Smooth muscle cell of the brain vasculature (primary cell): ENCODE results near the gene NAXE.
"Not testable (repeated sequence)": the region's sequence is repeated elsewhere in the genome, so short reads cannot be mapped to it uniquely, and the experiment has no call there.

ENCODE experiments used
- DNase-seq: peaks from one replicate; pipeline ENCODE4 v3.0.0-alpha.2; 2012; ENCODE audit warnings: low read depth, low spot score

Gene NAXE

DNA sequence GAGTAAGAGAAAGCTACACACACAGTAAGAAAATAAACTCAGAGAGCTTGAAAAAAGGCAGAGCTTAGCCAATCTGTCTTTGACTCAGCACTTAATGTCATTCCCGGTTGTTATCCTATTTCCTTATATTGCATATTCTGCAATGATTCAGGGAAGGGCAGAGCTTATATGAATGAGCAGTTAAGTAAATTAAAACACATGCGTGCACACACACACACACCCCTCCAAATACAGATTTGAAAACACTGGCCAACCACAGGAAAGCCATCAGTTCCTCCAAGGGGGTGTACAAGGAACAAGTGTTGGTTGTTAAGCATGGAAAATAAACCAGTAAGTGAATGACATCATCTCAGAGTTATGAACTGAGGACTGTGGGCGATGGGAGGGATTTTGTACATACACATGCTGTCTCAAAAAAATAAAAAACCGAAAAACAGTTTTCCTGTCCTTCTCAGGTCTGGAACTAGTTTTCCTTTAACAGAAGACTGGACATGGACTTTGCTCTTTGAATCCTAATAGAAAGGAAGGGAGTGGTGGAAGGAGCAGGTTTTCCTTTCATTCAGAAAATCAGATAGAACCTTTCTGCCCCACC, 20.2 kb upstream of the NAXE start:
- no peak for DNase-seq

DNA sequence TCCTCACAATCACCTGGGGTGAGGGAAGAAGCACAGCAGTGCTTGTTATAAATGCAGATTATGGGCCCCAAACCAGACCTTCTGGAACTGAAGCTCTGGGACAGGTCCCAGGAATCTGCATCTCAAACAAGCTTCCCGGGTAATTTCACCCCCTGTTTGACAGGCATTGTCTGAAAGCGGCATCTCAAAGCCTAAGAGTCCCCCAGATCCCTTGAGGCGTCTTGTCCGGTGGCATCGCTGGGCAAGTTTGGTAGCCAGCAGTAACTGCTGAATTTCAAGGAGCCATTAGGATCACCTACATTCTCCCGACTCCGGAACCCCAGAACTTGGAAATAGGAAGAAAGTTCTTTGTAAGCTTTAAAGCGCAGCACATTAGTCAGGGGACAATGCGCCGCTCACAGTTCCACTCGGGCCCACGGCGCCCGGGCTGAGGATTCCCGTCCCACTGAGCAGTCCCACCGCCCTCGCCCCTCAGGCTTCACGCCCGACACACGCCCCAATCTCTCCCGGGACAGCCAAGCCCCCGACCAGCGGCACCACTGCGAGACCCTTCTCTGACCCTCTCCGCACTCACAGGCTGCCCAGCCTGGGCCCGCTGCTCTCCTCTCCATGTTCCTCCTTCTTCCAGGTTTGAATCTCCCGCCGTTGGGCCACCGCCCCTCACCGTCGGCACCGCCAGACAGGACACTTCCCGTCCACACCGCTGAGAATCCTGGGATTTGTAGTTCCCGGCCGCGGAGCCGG, 19.5 kb upstream of the NAXE start, which contains the start of gene IQGAP3:
TSS of gene IQGAP3 (minus strand) at position 647 of the 744 bp plus-strand sequence. CDS start at position 611, 36 bp downstream.
- DNase-seq: peak; percentile 46

DNA sequence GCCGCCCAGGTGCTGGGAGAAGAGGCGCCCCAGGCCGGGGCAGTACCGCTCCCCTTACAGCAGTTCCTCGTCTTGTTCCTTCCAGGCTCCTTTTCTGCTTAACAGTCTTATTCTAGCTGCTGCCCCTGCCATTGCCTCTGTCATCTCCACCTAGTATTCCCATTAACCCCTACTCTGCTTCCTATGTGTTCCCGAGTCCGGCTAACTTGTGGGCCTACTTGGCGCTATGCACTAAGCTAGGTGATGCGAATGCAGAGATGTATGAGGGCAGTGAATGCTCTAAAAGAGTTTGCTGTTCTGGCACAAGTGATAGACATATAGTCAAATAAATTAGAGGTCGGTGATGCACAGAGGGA, 18.9 kb upstream of the NAXE start:
- no peak for DNase-seq

DNA sequence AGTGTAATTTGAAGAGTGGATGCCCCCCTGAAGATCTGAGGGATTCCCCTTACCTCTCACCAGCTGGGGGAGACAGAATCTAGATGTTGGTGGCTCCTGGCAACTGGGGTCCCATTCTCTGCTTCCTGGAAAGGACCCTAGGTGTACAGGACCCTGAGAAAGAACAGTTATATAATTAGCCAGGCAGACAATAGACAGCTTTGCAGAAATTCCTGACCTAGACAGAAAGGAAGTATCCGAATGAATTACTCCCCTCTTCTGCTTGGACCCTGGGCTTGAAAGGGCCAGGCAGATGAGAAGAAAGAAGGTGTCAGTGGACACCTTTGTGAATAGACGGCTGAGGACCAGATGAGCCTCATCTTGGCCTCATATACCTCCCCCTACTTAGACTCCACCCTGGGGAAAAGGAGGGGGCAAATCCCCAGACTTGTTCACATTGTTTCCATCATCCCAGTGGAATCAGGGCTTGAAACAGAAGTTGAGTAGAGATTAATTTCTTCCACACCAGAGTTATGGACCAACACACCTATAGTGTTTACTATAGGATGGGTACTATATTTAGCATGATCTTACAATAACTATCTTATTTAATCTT, 17.4 kb upstream of the NAXE start:
- DNase-seq: no peak

DNA sequence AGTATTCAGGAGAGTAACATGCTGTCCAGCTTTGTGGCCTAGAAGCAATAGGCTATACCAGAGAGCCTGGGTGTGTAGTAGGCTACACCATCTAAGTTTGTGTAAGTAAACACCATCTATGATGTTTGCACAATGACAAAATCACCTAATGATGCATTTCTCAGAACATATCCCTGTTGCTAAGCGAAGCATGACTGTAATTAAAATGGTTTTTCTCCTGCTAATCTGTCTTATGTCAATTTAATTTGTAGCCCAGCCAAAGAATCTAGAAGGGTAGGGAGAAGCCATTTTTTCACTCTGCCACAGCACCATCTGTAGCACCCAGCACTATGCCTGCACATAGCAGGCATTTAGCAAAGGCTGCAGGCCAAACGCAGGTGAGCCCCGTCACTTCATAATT, 14.0 kb upstream of the NAXE start:
- DNase-seq: no peak

DNA sequence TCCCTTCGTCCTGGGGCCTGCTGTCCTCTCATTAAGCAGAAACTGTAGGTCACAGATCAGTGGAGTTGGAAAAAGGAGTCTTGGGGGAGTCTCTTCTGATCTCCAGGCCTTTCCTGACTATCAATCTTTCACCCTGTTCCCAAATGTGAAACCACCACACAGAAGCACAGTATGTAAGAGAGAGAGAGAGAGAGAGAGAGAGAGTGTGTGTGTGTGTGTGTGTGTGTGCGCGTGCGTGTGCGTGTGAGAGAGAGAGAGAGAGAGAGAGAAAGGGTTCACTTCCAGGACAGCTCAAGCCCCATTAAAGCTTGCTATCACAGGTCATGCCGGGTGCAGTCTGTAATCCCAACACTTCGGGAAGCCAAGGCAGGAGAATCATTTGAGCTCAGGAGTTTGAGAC, 13.5 kb upstream of the NAXE start:
- no peak for DNase-seq

DNA sequence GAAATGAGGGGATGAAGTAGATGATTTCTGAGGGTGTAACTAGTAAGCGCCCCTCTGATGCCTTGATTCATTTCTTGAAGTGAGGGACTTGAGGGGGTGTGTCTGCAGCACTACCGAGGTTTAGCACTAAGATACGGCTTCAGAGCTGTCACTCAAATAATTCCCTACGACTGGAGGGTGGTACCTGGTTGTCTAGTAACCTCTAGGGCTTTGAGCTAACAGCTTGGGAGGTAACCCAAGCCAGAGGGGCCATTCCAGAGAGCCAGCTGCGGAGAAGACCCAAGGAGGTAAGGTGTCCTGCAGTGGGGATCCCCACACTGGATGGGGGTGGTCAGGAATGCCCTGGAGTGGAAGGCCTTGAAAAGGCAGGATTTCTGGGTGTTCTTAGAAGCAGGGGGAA, 12.1 kb upstream of the NAXE start, which contains the start of gene TTC24:
TSS of gene TTC24 (plus strand) at position 252 of the 400 bp plus-strand sequence. CDS start 1,642 bp downstream, outside the sequence.
- DNase-seq: no peak

GRCh38 chr1:156581661-156582387, 9.8 kb upstream of the NAXE start:
- DNase-seq: no peak

- no peak for DNase-seq
Observed at GRCh38 chr1:156582388-156583017, 9.1 kb upstream of the NAXE start.

DNA sequence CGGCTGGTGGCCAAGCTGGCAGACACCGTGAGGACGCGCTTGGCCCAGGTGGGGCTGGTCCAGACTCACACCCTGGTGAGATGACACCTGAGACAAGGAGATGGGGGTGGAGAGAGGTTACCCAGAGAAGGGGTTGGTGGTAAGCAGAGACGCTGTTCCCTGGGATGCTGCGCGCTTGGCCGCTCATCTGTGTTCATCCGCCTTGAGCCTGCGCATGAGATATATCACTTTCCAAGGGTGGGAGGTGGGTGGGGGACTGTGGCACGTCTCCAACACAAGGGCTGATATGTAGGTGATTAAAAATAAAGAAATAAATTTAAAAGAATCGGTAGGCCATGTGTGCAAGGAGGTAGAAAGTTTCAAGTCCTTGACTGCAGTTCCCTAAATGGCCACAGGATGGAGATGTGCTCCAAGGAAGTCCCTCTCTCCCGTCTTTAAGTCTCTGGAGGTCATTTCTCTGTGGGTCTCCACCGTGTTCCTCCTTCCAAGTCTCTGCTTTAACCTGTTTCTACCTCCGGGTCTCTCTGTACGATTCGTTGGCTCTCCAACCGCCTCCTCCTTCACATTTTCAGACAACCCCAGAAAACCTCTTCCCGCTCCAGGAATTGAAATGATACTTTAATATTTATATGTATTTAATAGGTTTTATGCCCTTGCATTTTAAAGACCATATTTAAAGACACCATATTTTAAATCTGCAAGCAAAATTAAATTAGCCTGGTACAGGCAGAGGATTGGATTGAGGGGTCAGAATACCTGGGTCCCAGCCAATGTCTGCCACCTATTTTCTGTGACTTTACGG, 7.6 kb upstream of the NAXE start:
- DNase-seq: peak; percentile 77

DNA sequence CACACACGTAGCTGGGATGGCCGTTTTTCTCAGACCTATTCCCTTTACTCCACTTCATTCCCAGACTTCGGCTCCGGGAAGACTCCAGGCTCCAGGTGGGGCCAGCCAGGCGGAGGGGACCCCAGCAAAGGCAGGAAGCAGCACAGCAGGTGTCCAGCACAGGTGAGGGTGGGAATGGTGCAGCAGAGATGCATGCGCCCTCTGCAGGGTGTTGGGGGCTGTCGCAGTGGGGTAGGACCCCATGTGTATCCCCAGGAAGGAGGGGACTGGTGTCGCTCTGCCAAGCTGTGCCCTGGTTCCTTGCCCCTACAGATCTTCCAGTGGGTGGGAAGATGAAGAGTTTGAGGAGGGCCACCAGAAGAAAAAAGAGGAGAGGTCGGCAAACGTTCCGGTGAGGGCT, 6.8 kb upstream of the NAXE start:
- no peak for DNase-seq

GRCh38 chr1:156586323-156586722, 5.3 kb upstream of the NAXE start:
- DNase-seq: no peak

DNA sequence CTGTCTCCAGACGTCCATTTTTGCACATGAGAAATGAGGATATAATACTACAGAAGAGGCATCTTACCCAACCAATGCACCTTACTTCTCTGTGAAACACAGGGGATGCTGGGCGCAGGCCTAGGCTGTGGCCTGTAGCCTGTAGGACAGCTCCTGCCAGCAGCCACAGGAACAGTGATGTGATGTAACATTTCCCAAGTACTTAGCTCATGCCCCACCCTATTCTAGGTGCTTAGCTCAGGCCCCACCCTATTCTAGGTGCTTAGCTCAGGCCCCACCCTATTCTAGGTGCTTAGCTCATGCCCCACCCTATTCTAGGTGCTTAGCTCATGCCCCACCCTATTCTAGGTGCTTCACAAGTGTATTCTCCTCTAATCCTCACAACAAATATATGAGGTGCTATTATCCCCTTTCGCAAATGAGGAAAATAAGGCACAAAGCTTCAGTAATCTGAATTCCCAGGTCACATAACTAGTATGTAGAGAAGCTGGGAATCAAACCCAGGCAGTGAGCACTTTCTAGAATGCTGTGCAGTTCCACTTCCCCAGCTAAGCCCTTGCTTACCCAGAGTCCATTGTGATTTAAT, 4.6 kb upstream of the NAXE start:
- no peak for DNase-seq

- not testable (repeated sequence) for DNase-seq
Observed at GRCh38 chr1:156587927-156588326, 3.6 kb upstream of the NAXE start.

DNA sequence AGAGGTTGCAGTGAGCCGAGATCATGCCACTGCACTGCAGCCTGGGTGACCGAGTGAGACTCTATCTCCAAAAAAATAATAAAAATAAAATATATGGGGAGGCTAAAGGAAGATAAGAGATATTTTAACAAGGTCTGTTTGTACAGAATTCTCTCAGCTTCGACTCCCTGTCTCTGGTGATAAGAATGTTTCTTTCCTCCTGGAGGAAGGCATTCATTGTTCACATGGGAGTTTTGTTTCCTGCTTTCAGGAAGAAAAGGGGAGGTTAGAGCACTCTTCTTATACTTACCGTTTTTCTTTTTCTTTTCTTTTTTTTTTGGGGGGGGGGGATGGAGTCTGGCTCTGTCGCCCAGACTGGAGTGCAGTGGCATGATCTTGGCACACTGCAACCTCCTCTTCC, 2.0 kb upstream of the NAXE start:
- no peak for DNase-seq

DNA sequence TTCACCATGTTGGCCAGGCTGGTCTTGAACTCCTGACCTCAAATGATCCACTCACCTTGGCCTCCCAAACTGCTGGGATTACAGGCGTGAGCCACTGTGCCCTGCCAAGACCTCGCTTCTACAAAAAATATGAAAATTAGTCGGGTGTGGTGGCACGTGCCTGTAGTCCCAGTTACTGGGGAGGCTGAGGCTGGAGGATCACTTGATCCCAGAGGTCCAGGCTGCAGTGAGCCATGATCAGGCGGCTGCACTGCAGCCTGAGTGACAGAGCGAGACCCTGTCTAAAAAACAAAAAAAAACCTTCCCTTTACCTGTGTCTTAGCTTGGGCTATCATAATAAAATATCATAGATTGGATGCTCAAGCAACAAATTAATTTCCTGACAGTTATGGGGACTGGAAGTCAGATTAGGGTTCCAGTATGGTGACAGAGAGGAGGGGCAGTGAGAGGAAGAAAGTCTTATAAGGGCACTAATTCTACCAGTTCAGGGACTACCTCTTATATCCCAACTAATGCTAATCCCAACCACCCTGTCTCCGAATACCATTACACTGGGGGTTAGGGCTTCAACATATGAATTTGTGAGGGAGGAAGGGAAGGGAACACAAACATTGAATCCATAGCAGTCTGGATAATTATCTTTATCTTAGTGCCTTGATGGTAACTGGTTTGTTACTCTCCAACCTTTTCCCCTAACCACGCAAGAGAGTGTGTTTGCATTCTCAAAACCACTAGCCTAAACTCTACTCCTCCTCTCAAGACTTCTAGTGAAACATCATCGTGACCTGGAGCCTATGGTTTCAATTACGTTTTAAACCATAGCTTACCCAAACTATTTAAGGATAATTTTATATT, 1.0 kb upstream of the NAXE start:
- no peak for DNase-seq

- no peak for DNase-seq
Observed at GRCh38 chr1:156591181-156591431, 470 bp upstream of the NAXE start.

GRCh38 chr1:156592158-156592909, 758 bp downstream of the NAXE start:
- no peak for DNase-seq
